H9 (cell line): ENCODE results near the gene NARS2. TPM values are rescaled to one million over a fixed set of nuclear protein-coding genes. Genes with fewer than 3 reads are reported as not detected.

ENCODE experiments used
- DNase-seq: peaks from one replicate; pipeline ENCODE4 v3.0.0-alpha.2; 2017
- H2AFZ ChIP-seq: one replicate; pipeline ENCODE4 v1.6.1; 2013; ENCODE audit warnings: mild to moderate bottlenecking, low read length, control low read depth, moderate library complexity
- H2AK5ac ChIP-seq: 2 replicates; pipeline ENCODE4 v1.6.1; 2013; ENCODE audit warnings: low read length, control low read depth, mixed read lengths; ENCODE audit not compliant: insufficient read length
- H2BK120ac ChIP-seq: one replicate; pipeline ENCODE4 v1.6.1; 2013; ENCODE audit warnings: low read depth, mild to moderate bottlenecking, low read length, control low read depth, inconsistent platforms; ENCODE audit not compliant: poor library complexity, severe bottlenecking
- H2BK12ac ChIP-seq: 2 replicates; pipeline ENCODE4 v1.6.1; 2013; ENCODE audit warnings: low read length, control low read depth, mixed read lengths, low read depth; ENCODE audit not compliant: insufficient read length
- H2BK15ac ChIP-seq: 2 replicates; pipeline ENCODE4 v1.6.1; 2013; ENCODE audit warnings: low read depth, low read length, control low read depth
- H2BK20ac ChIP-seq: one replicate; pipeline ENCODE4 v1.6.1; 2013; ENCODE audit warnings: low read depth, mild to moderate bottlenecking, low read length, control low read depth, inconsistent platforms; ENCODE audit not compliant: poor library complexity, severe bottlenecking
- H2BK5ac ChIP-seq: 2 replicates; pipeline ENCODE4 v1.6.1; 2013; ENCODE audit warnings: low read length, control low read depth, mixed read lengths; ENCODE audit not compliant: insufficient read length
- H3K14ac ChIP-seq: 2 replicates; pipeline ENCODE4 v1.6.1; 2013; ENCODE audit warnings: low read length, control low read depth; ENCODE audit not compliant: insufficient read depth
- H3K18ac ChIP-seq: 2 replicates; pipeline ENCODE4 v1.6.1; 2013; ENCODE audit warnings: low read depth, mild to moderate bottlenecking, mixed read lengths, low read length, control low read depth; ENCODE audit not compliant: insufficient read length
- H3K23ac ChIP-seq: 2 replicates; pipeline ENCODE4 v1.6.1; 2013; ENCODE audit warnings: low read length, control low read depth, mixed read lengths, low read depth; ENCODE audit not compliant: insufficient read length
- H3K23me2 ChIP-seq: 2 replicates; pipeline ENCODE4 v1.6.1; 2013; ENCODE audit warnings: low read depth, mild to moderate bottlenecking, mixed read lengths, low read length, control low read depth; ENCODE audit not compliant: insufficient read length, poor library complexity, severe bottlenecking
- H3K27ac ChIP-seq: 2 replicates; pipeline ENCODE4 v1.5.1; 2013; ENCODE audit warnings: low read length, control low read depth, mixed read lengths, low read depth; ENCODE audit not compliant: insufficient read length
- H3K27me3 ChIP-seq: 2 replicates; pipeline ENCODE4 v1.6.1; 2013; ENCODE audit warnings: low read length, control low read depth, inconsistent platforms; ENCODE audit not compliant: insufficient read depth
- H3K4ac ChIP-seq: 2 replicates; pipeline ENCODE4 v1.6.1; 2013; ENCODE audit warnings: low read depth, mild to moderate bottlenecking, control low read depth, inconsistent platforms, low read length, moderate library complexity
- H3K4me1 ChIP-seq: 2 replicates; pipeline ENCODE4 v1.6.1; 2013; ENCODE audit warnings: low read length, control low read depth, inconsistent platforms; ENCODE audit not compliant: insufficient read depth
- H3K4me2 ChIP-seq: 2 replicates; pipeline ENCODE4 v1.6.1; 2013; ENCODE audit warnings: low read length, control low read depth, mixed read lengths; ENCODE audit not compliant: insufficient read length, insufficient read depth
- H3K56ac ChIP-seq: 2 replicates; pipeline ENCODE4 v1.6.1; 2013; ENCODE audit warnings: low read depth, mild to moderate bottlenecking, mixed read lengths, low read length, control low read depth; ENCODE audit not compliant: insufficient read length
- H3K79me1 ChIP-seq: 2 replicates; pipeline ENCODE4 v1.6.1; 2013; ENCODE audit warnings: low read depth, mild to moderate bottlenecking, moderate library complexity, low read length, control low read depth, inconsistent platforms; ENCODE audit not compliant: insufficient read depth, poor library complexity, severe bottlenecking
- H3K79me2 ChIP-seq: 2 replicates; pipeline ENCODE4 v1.6.1; 2013; ENCODE audit warnings: low read length, control low read depth, inconsistent platforms; ENCODE audit not compliant: insufficient read depth
- H3K9ac ChIP-seq: 2 replicates; pipeline ENCODE4 v1.6.1; 2013; ENCODE audit warnings: low read length, control low read depth, mixed read lengths; ENCODE audit not compliant: insufficient read length; ENCODE audit errors: extremely low read depth
- H3K9me3 ChIP-seq: one replicate; pipeline ENCODE4 v1.6.1; 2013; ENCODE audit warnings: low read depth, low read length, inconsistent platforms; ENCODE audit not compliant: control insufficient read depth
- H3T11ph ChIP-seq: one replicate; pipeline ENCODE4 v1.6.1; 2013; ENCODE audit warnings: mild to moderate bottlenecking, low read length, control low read depth, inconsistent platforms
- H4K20me1 ChIP-seq: one replicate; pipeline ENCODE4 v1.6.1; 2013; ENCODE audit not compliant: control insufficient read depth, insufficient read length, insufficient read depth
- H4K5ac ChIP-seq: 2 replicates; pipeline ENCODE4 v1.6.1; 2013; ENCODE audit warnings: low read depth, mild to moderate bottlenecking, mixed read lengths, low read length, control low read depth; ENCODE audit not compliant: insufficient read length
- H4K8ac ChIP-seq: replicated peaks from 2 replicates; pipeline ENCODE4 v1.6.1; 2013; ENCODE audit warnings: low read length, control low read depth, mixed read lengths, low read depth; ENCODE audit not compliant: insufficient read length
- H4K91ac ChIP-seq: 2 replicates; pipeline ENCODE4 v1.6.1; 2013; ENCODE audit warnings: low read depth, mild to moderate bottlenecking, moderate library complexity, mixed read lengths, low read length, control low read depth; ENCODE audit not compliant: insufficient read length
- H3K27ac Mint-ChIP-seq, 3 experiments: 2 replicates in 2 of 3; 3 replicates in 1 of 3; pipeline ENCODE4 v1.8.0; 2020 to 2021; ENCODE audit warnings: mixed read lengths in 3 of 3, mild to moderate bottlenecking in 1 of 3, moderate library complexity in 1 of 3
- H3K27me3 Mint-ChIP-seq: 2 replicates; pipeline ENCODE4 v1.8.0; 2021; ENCODE audit warnings: low read depth, mild to moderate bottlenecking, moderate library complexity, mixed read lengths
- H3K36me3 Mint-ChIP-seq, 3 experiments: 2 replicates in 2 of 3; 3 replicates in 1 of 3; pipeline ENCODE4 v1.8.0; 2020 to 2021; ENCODE audit warnings: low read depth in 3 of 3, mixed read lengths in 3 of 3; ENCODE audit not compliant: insufficient read depth in 1 of 3
- H3K4me1 Mint-ChIP-seq, 2 experiments: 2 replicates each; pipeline ENCODE4 v1.8.0; 2020; ENCODE audit warnings: mixed read lengths in 2 of 2
- H3K4me3 Mint-ChIP-seq, 2 experiments: 2 replicates in 1 of 2; 3 replicates in 1 of 2; pipeline ENCODE4 v1.8.0; 2020 to 2021; ENCODE audit warnings: mild to moderate bottlenecking in 2 of 2, mixed read lengths in 2 of 2, moderate library complexity in 1 of 2
- H3K9me3 Mint-ChIP-seq, 2 experiments: 2 replicates in 1 of 2; 3 replicates in 1 of 2; pipeline ENCODE4 v1.8.0; 2020; ENCODE audit warnings: mild to moderate bottlenecking in 2 of 2, mixed read lengths in 2 of 2, moderate library complexity in 1 of 2
- CTCF ChIP-seq: fragments of 200-600 bp; sonication (generic); conservative IDR thresholded peaks from 3 replicates; pipeline ENCODE4 v1.8.0; 2021; ENCODE audit warnings: antibody characterized with exemption, mild to moderate bottlenecking
- WGBS: extraction: QIAGEN DNeasy Blood & Tissue Kit; methylation state at CpG from one replicate; pipeline ENCODE4 v1.1.7; 2013; ENCODE audit warnings: missing lambda C conversion rate, low lambda C conversion rate, mixed read lengths; ENCODE audit not compliant: insufficient read length; ENCODE audit errors: extremely low coverage; 5-methylcytosine and 5-hydroxymethylcytosine counted together
- total RNA-seq: library from RNA; stranded (reverse); gene quantifications from 2 replicates; pipeline ENCODE4 v1.2.1, GENCODE V29; 2021

The NARS2 gene
- total RNA-seq, 1 experiment from 2014 or later: 29.7 TPM

GRCh38 chr11:78453140-78453935 lies 121.3 kb downstream of the NARS2 start:
- no peak overlapping the region for H2AK5ac ChIP-seq
- no CpG with 5 or more reads among the region's 2 CpGs for WGBS
- no peak overlapping the region for H3K18ac ChIP-seq
- no peak overlapping the region for H3K9ac ChIP-seq
- no peaks in the 10 kb centered on the region for H4K20me1 ChIP-seq
- H3K23ac ChIP-seq: no peak overlapping the region
- no peaks in the 10 kb centered on the region for H3K4me1 ChIP-seq
- Mint-ChIP-seq H3K4me1 (no peaks in the 10 kb centered on the region), H3K27me3 (no peaks in the 10 kb centered on the region), H3K27ac (peak overlapping the region in 1 of 3 experiments; percentile 13; a peak in 2 of 7 replicates), H3K9me3 (no peaks in the 10 kb centered on the region), H3K36me3 (peaks cover 0 to 1% (median 0%) of the 10 kb centered on the region in 3 experiments; a peak in 2 of 7 replicates), H3K4me3 (no peak overlapping the region)
- H4K8ac ChIP-seq: no peak overlapping the region
- no peak for DNase-seq
- H2BK15ac ChIP-seq: no peak overlapping the region
- no peak overlapping the region for H3K27ac ChIP-seq
- H2BK5ac ChIP-seq: no peak overlapping the region
- no peak overlapping the region for H3T11ph ChIP-seq
- no peaks in the 10 kb centered on the region for H3K9me3 ChIP-seq
- H4K91ac ChIP-seq: no peak overlapping the region
- no peak for TF ChIP-seq CTCF
- no peak overlapping the region for H2BK120ac ChIP-seq
- no peak overlapping the region for H2AFZ ChIP-seq
- H2BK20ac ChIP-seq: no peak overlapping the region
- H3K79me1 ChIP-seq: no peaks in the 10 kb centered on the region
- H4K5ac ChIP-seq: no peak overlapping the region
- no peaks in the 10 kb centered on the region; the same call in 1 of the 2 replicates for H3K79me2 ChIP-seq
- no peak overlapping the region for H3K4me2 ChIP-seq
- no peak overlapping the region for H2BK12ac ChIP-seq
- H3K27me3 ChIP-seq: no peaks in the 10 kb centered on the region
- H3K4ac ChIP-seq: no peak overlapping the region
- H3K14ac ChIP-seq: no peak overlapping the region
- H3K56ac ChIP-seq: no peak overlapping the region
- no peaks in the 10 kb centered on the region for H3K23me2 ChIP-seq
